Left ventricle myocardium inferior (tissue), 1 donor: ENCODE results near the gene HIP1R. TPM values are rescaled to one million over a fixed set of nuclear protein-coding genes. Genes with fewer than 3 reads are reported as not detected.

Source experiments
- DNase-seq: peaks from one replicate; pipeline ENCODE4 v3.0.0-alpha.2; 2020
- H3K27ac ChIP-seq: fragments of 200-600 bp; replicated peaks from 2 replicates; pipeline ENCODE4 v1.8.0; 2021
- H3K27me3 ChIP-seq: fragments of 200-600 bp; 2 replicates; pipeline ENCODE4 v1.8.0; 2021; ENCODE audit warnings: low read depth
- H3K36me3 ChIP-seq: fragments of 200-600 bp; 2 replicates; pipeline ENCODE4 v1.8.0; 2021
- H3K4me1 ChIP-seq: fragments of 200-600 bp; 2 replicates; pipeline ENCODE4 v1.8.0; 2021
- H3K4me3 ChIP-seq: fragments of 200-600 bp; 2 replicates; pipeline ENCODE4 v1.8.0; 2021; ENCODE audit warnings: mild to moderate bottlenecking, moderate library complexity
- H3K9me3 ChIP-seq: fragments of 200-600 bp; replicated peaks from 2 replicates; pipeline ENCODE4 v1.8.0; 2021
- CTCF ChIP-seq: fragments of 200-600 bp; IDR thresholded peaks from 2 replicates; pipeline ENCODE4 v1.8.0; 2021; ENCODE audit warnings: antibody characterized with exemption, mild to moderate bottlenecking, borderline replicate concordance
- intact Hi-C: fragments of 100-400 bp; cut with micrococcal nuclease; formaldehyde crosslinking; loops from one replicate; pipeline ENCODE4 v1.11.0; 2022
- total RNA-seq: library from RNA; stranded (reverse); fragmentation: NEBNext Ultra II Directional; extraction: Animal tissue kit (Norgen Biotek cat#: 25700); gene quantifications from one replicate; pipeline ENCODE4 v1.2.1, GENCODE V29; 2021
- donor health status: DM: no; HTN: yes; CAD: no; lungs with severe emphysema.

Gene HIP1R
- total RNA-seq, 1 donor from 2014 or later, result 11.2 TPM

DNA sequence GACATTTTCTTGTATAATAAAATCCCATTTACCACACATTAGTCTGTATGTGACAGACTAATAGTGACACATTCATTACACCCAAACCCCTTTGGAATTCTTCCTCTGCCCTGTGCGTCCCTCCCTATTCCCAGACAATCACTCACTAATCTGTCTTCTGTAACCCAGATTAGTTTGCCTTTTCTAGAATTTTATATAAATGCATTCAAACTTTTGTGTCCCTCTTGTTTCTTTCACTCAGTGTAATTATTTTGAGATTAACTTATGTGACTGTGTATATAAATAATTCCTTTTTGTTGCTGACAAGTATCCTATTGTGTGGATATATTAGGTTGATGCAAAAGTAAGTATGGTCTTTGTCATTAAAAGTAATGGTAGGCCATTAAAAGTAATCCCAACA is 27.6 kb upstream of the HIP1R start:
- Histone ChIP-seq H3K36me3 (no peaks in the 10 kb centered on the region), H3K4me3 (no peak overlapping the region), H3K27ac (no peak overlapping the region), H3K4me1 (no peaks in the 10 kb centered on the region), H3K9me3 (no peaks in the 10 kb centered on the region), H3K27me3 (no peaks in the 10 kb centered on the region)
- TF ChIP-seq CTCF, result no peak
- DNase-seq, result no peak
- intact Hi-C loops, result no loop called here

DNA sequence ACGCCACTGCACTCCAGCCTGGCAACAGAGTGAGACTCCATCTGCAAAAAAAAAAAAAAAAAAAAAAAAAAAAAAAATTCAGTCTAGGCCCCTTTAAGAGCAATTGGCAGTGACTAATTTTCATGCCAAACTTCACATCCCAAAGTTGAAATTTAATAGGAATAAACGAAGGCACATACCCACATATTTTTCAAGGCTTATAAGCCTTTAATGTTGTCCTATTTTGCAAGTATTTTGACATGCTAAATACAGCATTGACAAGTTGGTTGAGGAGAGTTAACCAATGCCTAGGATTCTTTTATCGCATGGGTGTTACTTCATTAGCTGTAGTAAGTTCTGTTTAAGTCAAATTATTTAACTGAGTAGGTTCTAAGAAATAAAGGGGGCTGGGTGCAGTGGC is 23.5 kb upstream of the HIP1R start:
- no peak overlapping the region for H3K4me3 ChIP-seq
- intact Hi-C loops, result no loop called here

DNA sequence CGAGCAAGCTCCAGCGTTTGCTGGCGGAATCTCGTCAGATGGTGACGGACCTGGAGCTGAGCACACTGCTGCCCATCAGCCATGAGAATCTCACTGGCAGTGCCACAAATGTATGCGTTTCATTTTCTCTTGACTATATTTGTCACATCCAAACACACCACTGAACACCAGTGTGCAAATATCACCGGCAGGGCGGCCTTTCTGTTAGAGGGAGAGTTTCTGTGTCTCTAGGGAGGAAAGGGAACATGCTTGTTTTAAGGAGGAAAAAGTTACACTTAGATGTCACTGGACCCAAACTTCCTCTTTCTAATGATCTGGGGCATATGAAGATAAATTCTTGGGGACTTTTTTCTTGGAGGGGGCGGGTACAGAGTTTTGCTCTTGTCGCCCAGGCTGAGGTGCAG is 21.9 kb upstream of the HIP1R start:
- Histone ChIP-seq H3K27ac (no peak overlapping the region), H3K27me3 (no peaks in the 10 kb centered on the region), H3K36me3 (no peaks in the 10 kb centered on the region), H3K9me3 (no peaks in the 10 kb centered on the region), H3K4me1 (no peaks in the 10 kb centered on the region), H3K4me3 (no peak overlapping the region)
- no peak for TF ChIP-seq CTCF
- DNase-seq, result no peak
- intact Hi-C loops, result no loop called here

More for the DNA sequence above, 23.5 kb upstream of the HIP1R start:
- Histone ChIP-seq H3K36me3 (no peaks in the 10 kb centered on the region), H3K27ac (no peak overlapping the region), H3K27me3 (no peaks in the 10 kb centered on the region), H3K9me3 (no peaks in the 10 kb centered on the region), H3K4me1 (no peaks in the 10 kb centered on the region)
- no peak for DNase-seq
- TF ChIP-seq CTCF, result no peak

DNA sequence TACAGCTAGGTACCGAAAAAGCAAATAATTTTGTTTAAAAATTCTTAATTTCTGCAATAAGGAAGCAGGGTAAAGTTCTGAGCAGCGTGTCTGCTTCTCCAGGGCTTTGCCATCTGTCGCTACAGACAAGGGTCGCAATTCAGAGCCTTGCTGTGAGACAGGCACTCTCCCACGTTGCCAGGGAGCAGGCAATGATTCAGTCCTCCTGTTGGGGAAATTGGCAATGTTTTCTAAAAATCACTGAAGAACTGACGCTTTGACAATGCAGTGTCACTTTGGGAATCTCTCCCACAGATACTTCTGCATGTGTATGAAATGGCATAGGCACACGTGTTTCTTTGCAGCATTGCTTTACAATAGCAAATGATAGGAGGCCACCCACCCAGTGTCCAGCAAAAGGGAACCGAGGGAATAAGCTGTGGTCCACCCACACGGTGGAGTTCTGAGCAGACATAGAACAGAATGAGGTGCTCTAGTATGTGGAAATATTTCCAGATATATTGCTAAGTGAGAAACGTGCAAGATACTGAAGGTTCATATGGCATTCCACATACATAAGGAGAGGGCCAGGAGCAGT is 16.0 kb upstream of the HIP1R start:
- DNase-seq, result no peak
- Histone ChIP-seq H3K9me3 (no peaks in the 10 kb centered on the region), H3K4me3 (no peak overlapping the region), H3K27me3 (no peaks in the 10 kb centered on the region), H3K4me1 (no peaks in the 10 kb centered on the region), H3K27ac (no peak overlapping the region), H3K36me3 (no peaks in the 10 kb centered on the region)
- intact Hi-C loops, result no loop called here
- no peak for TF ChIP-seq CTCF

- Histone ChIP-seq H3K27me3 (no peaks in the 10 kb centered on the region), H3K9me3 (no peaks in the 10 kb centered on the region), H3K4me1 (no peaks in the 10 kb centered on the region), H3K36me3 (no peaks in the 10 kb centered on the region), H3K27ac (no peak overlapping the region), H3K4me3 (no peak overlapping the region)
- no peak for DNase-seq
- TF ChIP-seq CTCF, result no peak
- intact Hi-C loops, result no loop called here
Measured at GRCh38 chr12:122820138-122820537, 15.1 kb upstream of the HIP1R start.

DNA sequence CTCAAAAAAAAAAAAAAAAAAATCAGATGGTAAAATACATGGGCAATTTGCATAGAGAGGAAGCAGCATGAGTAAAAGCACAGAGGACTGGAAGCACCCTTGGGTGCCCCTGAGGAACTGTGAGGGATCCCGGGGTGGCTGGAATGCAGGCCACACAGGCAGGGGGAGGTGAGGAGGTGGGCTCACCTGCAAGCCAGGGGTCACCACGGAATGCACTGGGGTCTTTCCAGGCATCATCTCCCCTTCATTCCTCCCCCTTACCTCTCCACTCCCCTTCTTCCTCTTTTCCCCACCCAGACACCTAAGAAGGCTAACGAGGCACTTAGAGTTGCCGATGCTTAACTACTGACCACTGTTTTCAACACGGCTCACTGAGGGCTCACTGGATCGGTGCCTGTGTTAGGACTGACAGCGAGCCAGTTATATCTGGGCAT is 14.4 kb upstream of the HIP1R start:
- no peaks in the 10 kb centered on the region for H3K4me1 ChIP-seq
- no peak overlapping the region for H3K4me3 ChIP-seq
- no peak for TF ChIP-seq CTCF
- no peaks in the 10 kb centered on the region for H3K27me3 ChIP-seq
- H3K27ac ChIP-seq, result no peak overlapping the region
- DNase-seq, result no peak
- intact Hi-C loops, result no loop called here
- no peaks in the 10 kb centered on the region for H3K36me3 ChIP-seq
- no peaks in the 10 kb centered on the region for H3K9me3 ChIP-seq
